ENCODE data around the gene TRIP6.

Gene TRIP6, protein sequence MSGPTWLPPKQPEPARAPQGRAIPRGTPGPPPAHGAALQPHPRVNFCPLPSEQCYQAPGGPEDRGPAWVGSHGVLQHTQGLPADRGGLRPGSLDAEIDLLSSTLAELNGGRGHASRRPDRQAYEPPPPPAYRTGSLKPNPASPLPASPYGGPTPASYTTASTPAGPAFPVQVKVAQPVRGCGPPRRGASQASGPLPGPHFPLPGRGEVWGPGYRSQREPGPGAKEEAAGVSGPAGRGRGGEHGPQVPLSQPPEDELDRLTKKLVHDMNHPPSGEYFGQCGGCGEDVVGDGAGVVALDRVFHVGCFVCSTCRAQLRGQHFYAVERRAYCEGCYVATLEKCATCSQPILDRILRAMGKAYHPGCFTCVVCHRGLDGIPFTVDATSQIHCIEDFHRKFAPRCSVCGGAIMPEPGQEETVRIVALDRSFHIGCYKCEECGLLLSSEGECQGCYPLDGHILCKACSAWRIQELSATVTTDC

DNA sequence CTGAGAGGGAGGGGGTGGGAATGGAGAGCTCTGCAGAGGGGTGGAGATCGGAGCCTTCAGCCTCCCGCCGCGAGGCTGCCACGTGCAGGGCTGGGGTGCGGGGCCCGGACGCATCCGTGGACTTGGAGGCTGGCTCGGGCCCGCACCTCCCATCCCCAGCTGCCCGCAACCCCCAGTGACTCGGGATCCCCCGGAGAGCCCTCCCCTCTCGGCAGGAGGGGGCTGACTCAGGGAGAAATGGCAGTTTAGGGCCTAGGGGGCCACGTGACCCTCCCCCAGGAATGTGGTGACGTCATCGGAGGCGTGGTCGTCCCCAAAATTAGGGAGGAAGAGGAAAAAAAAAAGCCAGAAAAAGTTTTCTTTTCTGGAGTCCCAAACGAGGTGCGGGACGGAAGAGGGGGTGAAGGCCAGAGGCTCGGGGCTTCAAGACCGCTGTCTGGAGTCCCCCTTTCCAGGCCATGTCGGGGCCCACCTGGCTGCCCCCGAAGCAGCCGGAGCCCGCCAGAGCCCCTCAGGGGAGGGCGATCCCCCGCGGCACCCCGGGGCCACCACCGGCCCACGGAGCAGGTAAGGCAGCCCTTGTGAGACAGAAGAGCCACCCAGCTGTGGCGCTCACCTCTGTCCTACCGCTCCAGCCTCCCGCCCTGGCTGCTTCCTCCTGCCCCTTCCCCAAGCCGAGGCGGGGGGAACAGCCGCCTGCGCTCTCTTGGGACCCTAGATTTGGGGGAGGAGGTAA, at the start of gene TRIP6:
Gene TRIP6, plus strand, starts transcription at position 348 of the 736 bp plus-strand sequence. Its CDS starts 111 bp downstream, at position 459.
- DNase-seq (ENCODE audit: low spot score): peak; percentile 38

DNA sequence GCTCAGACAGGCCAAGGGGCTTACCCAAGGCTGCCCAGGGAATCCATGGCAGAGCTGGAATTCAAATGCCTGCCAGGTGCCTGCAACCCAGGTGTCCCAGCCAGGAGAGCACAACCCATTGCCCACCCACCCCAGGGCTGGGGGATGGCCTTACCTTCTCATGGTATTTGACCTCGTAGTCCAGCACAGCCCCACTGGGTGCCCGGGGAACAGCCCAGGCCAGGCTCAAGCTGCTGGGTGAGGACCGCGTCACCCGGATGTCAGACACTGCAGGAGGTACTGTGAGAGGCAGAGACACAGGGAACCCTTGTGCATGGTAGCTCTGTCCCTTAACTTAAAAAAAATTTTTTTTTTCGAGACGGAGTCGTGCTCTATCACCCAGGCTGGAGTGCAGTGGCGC, 48.8 kb upstream of the TRIP6 start:
- no peak for DNase-seq (ENCODE audit: low spot score)

DNA sequence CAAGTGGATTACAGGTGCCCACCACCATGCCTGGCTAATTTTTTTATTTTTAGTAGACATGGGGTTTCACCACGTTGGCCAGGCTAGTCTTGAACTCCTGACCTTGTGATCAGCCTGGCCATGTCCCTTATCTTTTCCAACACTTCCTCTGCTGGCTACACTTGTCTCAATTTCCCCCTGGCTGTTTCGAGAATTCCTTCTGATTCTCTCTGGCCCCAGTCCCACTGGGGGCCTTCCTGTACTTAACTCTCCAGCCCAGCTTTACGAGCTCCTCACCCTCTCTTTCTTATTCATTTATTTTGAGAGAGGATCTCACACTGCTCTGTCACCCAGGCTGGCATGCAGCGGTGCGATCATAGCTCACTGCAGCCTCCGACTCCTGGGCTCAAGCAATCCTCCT, 48.4 kb upstream of the TRIP6 start:
- DNase-seq (ENCODE audit: low spot score): no peak

DNA sequence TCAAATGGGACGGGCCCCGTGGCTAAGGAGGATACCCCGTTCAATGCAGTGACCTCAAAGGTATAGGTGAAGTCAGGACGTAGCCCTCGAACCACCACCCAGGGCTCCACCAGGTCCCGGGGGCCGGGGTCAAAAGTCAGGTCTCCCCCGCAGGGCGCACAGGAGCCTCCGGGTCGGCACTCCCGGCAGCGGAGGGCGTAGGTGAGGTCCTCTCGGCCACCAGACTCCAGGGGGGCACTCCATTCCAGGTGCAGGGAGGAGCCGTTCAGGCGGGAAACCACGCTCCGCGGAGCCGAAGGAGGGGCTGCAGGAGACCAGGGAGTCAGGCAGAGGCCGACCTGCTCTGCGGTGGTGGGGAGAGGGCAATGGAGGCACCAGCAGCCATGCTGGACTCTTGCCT, 47.6 kb upstream of the TRIP6 start:
- no peak for DNase-seq (ENCODE audit: low spot score)

DNA sequence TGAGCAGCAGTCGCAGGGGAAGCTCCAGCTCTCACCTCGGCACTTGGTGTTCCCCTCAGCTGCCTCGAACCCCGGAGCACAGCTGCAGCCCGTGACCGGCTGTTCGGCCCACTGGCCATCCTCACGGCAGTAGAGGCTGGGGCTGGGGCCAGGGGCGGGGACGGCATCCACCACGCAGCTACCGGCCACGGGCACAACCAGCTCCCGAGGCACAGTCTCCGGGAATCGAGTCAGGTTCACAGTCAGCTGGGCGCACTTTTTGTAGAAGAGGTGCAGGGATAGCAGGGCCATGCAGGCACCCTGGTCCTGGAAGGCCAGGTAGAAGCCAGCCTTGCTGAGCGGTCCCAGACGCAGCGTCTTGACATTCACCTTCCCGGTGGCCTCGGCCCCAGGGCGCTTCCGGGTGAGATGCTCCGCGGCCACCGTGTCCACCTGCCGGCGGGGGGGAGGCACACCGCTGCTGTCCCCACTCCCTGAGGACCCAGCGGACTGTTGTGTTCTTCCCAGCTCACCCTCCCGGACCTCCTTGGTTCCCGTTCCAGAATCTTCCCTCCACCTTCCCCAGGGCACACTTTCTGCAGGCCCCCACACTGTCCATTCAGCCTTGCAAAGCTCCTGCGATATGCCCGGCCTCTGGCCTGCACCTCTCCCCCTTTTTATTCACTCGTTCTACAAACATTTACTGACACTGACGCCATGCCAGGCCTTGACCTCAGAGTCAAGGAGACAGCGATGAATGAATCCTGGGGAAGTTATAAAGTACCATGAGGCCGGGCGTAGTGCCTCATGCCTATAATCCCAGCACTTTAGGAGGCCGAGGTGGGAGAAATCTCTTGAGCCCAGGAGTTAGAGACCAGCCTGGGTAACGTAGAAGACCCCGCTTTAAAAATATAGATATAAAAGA, 44.7 kb upstream of the TRIP6 start:
- DNase-seq (ENCODE audit: low spot score): no peak

DNA sequence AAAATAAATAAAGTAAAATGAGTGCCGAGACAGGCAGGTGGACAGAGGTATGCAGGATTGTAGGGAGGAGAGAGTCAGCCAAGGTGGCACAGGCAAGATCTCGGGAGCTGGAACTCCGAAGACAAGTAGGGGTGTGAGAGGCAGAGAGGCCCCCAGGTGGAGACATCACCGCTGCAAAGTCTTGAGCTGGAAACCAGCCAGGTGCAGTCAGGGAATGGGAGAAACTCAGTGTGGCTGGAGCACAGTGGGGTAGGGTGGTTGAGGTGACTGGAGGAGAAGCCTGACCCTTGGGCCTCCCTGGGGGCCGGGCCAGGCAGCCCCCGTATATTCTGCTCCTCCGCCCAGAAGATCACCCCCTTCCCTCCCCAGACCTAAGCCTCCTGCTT, 44.1 kb upstream of the TRIP6 start:
- DNase-seq (ENCODE audit: low spot score): no peak

DNA sequence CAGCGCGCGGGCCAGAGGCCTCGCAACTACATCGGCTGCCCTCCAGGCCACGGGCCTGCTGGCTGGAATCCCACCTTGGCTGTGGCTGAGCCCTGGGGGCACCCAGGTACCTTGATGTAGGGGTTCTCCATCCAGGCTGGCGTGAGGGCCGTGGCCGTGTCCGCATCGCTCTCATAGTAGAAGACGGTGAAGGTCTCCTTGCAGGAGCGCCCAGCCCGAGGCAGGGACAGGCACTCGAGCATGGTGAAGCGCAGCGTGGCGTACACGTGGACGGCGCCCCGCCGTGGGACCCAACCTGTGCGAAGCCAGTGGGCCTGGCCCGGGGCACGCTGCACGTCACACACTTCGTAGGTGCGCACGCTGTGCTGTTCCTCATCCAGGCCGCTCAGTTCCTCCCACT, 43.7 kb upstream of the TRIP6 start:
- DNase-seq (ENCODE audit: low spot score): no peak

DNA sequence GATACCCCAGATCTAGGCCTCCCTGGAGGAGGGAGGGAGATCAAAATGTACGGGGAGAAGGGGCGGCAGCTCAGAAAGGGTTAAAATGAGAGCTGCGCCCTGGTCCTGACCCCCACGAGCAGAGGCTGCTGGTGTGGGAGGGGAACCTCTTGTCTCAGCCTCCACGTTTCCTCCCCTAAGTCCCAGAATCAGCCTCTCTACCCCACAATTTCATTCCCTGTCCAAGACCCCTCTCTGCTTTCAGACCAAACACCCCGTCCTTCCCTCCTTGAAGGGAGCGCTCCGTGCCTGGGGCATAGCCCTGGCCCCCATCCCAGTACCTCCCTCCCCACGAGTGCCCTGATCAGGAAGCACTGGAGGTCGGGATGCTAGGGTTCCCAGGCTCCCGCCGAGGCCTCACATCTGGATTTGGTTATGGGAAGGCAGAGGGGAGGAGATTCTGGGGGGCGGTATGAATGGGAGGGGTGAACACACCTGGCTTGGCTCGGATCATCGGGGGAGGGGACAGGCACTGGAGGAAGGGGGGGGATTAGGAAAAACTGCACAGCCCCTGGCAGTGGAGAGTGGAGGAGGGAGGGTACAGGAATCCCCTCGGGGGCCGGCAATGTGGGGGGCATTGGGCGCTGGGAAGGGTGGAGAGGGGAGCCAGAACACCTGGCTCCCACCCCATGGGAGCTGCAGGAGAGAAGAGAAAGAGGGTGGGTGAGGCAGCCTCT, 42.5 kb upstream of the TRIP6 start:
- no peak for DNase-seq (ENCODE audit: low spot score)

DNA sequence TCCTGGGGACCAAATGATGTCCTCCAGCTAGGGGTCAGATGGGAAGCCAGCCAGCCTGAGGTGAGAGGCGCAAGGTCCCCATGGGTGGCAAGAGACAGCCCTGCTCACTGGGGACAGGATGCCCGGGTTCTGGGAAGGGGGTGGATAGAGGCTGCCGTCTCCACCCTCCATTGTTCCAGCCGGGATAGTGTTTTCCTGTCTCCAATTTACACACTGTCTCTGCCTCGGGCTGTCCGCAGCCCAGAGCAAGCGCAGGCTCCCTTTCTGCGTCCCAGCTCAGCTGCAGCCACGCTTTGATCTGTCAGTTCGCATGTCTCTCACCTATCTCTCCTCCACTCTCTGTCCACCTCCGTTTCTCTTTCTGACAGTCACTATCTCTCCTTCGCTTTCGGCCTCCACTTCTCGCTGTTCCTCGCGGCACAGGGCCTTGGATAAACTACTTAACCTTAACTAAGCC, 41.9 kb upstream of the TRIP6 start:
- DNase-seq (ENCODE audit: low spot score): no peak

DNA sequence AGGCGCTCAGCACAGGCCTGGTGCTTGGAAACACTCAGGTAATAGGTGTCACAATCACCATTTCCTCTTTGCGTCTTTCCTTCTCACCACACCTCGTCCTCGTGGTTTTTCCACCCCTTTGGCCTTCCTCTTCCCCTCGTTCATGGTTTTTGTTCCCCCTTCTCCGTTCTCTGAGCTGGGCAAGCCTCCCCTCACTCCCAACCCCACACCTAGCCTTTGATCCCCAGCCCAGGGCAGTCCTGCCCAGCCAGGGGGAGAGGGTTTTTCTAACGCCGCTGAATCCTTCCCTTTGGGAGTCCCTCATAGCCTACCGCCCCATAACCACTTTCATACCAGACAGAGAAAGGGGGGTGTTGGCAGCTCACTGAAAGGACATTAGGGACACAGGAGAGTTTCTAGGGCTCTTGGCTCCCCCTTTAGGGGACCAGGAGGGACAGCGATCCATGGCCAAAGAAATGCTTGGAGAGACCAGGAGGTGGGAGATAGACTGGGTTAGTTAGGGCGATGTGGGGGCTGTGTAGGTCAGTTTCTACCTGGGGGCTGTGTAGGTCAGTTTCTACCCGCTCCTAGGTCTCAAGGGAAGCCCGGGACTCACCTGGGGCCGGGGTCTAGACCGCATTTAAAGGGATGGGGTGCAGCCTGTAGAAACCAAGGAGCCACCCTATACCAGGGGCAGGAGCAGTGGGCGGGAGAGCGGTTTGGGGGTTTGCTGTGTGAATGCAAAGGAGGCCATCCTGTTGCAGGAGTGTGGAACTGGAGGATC, 41.3 kb upstream of the TRIP6 start:
- DNase-seq (ENCODE audit: low spot score): no peak

DNA sequence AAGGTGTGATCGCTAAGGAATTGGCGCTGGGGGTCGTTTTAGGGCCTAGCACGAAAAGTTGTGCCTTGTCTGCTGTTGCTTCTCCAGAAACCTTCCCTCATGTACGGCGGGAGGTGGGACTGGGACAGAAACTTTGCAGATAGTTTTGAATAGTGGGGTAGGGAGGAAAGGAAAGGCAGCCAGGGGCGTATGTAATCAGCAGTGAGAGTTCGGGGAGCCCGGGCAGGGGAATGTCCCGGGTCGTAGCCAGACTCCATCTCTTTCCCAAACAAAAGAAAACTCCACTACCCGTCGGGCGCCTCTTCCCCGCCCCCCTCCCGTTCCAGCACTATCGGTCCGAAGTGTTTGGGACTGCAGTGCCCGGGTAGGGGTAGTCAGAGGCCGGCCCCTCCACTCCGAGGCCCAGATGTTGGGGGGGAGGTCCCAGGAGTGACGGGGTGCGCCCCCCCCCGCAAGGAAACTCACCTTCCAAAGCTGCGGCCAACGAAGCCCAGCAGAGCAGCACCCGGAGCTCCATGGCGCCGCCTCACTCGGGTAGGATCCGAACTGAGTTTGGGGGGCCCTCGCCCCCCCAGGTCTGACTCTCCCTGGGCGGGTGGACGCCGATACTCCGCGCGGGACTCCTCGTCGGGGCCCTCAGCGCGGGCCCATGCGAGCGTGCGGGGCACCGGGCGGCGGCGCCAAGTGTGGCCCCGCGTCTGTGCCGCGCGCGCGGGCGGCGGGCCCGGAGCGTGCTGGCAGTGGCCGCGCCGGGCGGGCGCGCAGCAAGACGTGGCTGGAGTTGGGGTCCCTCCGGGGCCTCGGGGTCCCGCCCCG, 40.5 kb upstream of the TRIP6 start:
- no peak for DNase-seq (ENCODE audit: low spot score)

DNA sequence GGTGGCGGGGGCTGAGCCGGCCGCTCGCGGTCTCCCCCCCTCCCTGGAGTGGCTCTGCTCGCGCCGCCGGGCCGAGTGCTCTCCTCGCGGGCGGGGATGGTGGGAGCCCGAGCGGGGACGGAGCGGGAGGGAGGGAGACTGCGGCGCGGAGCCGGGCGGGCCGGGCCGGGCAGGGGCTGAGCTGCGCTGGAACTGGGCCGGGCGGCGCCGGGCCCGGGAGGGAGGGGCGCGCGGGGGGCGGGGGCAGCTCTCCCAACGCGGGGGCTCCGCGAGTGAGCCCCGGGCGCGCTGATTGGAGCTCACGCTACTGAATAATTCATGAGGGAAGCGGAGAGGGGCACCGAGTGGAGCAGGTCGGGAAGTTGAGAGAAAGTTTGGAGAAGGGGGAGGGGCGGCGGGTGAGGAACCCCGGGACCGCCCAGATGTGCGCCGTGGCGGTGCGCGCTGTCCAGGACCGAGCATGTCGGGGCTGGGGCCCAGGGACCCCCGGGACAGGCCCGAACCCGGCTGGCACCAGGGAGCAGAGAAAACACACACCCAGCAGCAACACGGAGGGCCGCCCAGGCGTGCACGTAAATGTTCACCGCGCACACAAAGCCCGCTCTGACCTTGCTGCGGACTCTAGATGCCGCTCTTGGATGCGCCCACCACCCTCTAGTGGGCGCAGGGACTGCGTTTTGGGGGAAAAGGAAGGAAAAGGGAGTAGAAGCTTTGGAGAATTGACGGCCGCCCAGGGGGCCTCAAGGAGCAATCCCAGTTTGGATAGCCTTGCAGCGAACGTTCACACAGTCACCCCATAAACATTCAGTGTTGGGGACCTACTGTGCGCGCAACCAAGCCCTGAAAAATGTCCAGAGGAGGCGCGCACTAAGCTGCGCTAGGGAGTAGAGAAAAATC, 39.6 kb upstream of the TRIP6 start, which contains the start of gene EPHB4:
Gene EPHB4, minus strand, starts transcription at position 194 of the 897 bp plus-strand sequence. CDS start 493 bp downstream, outside the sequence.
- DNase-seq (ENCODE audit: low spot score): no peak

DNA sequence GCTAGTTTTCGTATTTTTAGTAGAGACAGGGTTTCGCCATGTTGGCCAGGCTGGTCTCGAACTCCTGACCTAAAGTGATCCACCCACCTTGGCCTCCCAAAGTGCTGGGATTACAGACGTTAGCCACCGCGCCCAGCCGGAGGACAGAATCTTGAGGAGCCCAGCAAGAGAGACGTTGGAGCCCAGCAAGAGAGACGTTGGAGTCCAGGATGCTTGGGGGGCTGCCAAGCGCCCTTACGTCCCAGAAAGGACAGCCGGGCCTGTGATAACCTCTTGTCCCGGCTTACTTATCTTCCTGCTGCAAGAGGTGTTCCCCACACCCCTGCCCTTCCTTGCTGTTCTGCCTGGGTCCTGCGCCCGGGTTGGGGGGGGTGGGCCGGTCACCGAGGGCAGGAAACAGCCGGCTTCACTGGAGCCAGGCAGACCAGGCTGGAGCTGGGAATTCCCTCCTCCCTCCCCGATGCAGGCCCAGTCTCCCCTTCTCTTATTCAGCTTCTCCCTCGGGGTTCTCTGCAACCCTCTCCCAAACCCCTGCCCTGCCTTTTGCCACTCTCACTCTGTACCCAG, 38.0 kb upstream of the TRIP6 start:
- DNase-seq (ENCODE audit: low spot score): no peak

DNA sequence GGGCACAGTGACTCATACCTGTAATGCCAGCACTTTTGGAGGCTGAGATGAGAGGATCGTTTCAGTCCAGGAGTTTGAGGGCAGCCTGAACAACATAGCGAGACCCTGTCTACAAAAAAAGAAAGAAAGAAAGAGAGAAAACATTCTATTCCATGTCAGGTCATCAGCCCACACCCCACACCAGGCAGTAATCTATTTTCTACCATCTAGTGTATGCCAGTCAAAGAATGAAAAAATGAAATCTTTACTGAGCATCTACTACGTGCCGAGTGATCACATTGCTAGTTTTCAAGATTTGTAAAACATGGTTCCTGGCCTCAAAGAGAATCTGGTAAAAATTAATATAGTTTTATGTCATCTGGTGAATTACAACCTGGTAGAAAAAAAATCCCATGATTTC, 36.8 kb upstream of the TRIP6 start:
- no peak for DNase-seq (ENCODE audit: low spot score)

DNA sequence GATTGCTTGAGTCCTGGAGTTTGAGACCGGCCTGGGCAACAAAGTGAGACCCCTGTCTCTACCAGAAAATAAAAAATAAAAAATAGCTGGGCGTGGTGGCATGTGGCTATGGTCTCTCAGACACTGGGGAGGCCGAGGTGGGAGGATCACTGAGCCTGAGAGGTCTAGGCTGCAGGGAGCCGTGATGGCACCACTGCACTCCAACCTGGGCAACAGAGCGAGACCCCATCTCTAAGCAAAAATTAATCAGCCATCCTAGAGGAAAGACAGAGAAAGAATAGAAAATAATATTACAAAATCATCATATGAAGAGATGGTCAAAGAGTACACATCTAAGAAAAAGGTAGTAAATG, 34.9 kb upstream of the TRIP6 start:
- DNase-seq (ENCODE audit: low spot score): no peak

DNA sequence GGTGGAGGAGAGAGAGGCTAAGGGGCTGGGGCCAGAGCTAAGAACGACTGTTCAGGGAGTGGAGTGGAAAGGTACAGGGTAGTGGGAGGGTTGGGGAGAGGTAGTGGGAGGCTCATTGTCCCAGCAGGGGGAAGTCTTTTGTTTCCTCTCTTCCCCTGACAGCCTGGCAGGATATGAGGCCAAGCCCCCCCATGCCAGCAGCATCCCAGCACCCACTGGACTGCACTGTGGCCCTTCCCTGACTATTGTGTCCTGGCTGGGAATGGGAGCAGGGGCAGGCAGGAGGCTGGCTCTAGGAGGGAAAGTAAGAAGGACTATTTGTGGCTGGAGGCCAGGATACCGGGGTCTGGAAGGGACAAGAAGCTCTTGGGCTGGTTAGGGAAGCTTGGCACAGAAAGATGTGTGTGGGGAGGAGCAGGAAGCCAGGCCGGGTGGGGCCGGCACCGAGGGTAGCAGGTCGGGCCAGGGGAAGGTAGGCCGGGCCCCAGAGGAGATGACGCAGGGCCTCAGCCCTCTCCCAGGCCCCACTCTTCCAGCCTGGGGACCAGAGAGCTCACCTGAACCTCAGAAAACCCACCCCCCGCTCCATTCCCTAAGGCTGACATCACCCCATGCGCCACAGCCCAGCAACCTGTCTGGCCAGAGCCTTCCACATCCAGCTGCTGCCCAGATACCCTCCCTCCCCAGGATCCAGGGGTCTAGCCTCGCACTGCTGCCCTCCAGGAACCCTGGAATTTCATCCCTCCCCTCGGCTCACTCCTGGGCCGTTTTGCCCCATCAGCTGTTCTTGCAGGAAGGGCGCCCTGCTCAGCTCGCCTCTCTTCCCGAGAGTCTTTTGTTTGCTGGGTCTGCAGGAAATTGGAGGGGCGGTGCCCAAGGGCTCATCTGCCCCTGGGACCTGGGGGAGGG, 31.0 kb upstream of the TRIP6 start:
- no peak for DNase-seq (ENCODE audit: low spot score)

DNA sequence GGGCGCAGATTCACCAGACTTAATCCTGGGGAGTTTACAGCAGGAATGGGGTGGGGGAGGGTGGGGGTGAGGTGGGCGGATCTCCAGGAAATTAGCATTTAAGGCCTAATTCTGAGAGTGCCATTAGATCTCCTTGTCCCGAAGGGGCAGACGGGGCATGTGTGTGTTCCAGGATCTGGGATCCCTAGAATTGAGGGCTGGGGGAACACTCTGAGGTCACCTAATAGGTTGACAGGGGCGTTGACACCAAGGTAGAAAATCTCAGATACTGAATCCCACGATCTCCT, 30.4 kb upstream of the TRIP6 start:
- no peak for DNase-seq (ENCODE audit: low spot score)
